H1 (cell line): ENCODE data around the gene LARP4B. TPM values are rescaled to one million over a fixed set of nuclear protein-coding genes. Genes with fewer than 3 reads are reported as not detected.

Source experiments
- CTCF ChIA-PET: fragments of 300-600 bp; sonication (Branson Sonifier 250); formaldehyde crosslinking; loops from one replicate; lab custom pipeline; 2021; ENCODE audit not compliant: partially characterized antibody; lab: Charles Lee
- POLR2A ChIA-PET: fragments of 300-600 bp; sonication (Branson Sonifier 250); formaldehyde crosslinking; loops from one replicate; lab custom pipeline; 2021; ENCODE audit warnings: inconsistent platforms; ENCODE audit not compliant: partially characterized antibody; lab: Charles Lee
- DNase-seq, 2 experiments: peaks; one replicate each; pipeline versions ENCODE4 v3.0.0 to v3.0.0-alpha.2; 2010 to 2022; ENCODE audit warnings: low spot score in 2 of 2, low read depth in 1 of 2, mixed read lengths in 1 of 2
- FAIRE-seq: peaks from 2 replicates; lab custom pipeline; 2011; peaks lifted over from hg19 to GRCh38; lab: Jason Lieb, UNC
- H2AFZ ChIP-seq: 2 replicates; pipeline ENCODE4 v1.8.1; 2012; ENCODE audit warnings: low read length, inconsistent platforms
- H2AK5ac ChIP-seq: 2 replicates; pipeline ENCODE4 v1.6.1; 2013; ENCODE audit warnings: low read depth, low read length
- H2BK120ac ChIP-seq: replicated peaks from 2 replicates; pipeline ENCODE3; 2013; ENCODE audit warnings: low read depth, low read length, inconsistent platforms
- H2BK12ac ChIP-seq: 2 replicates; pipeline ENCODE4 v1.6.1; 2013; ENCODE audit warnings: low read depth, low read length
- H2BK15ac ChIP-seq: 2 replicates; pipeline ENCODE4 v1.6.1; 2013; ENCODE audit warnings: low read length
- H2BK20ac ChIP-seq: 2 replicates; pipeline ENCODE4 v1.6.1; 2013; ENCODE audit warnings: low read length
- H2BK5ac ChIP-seq: 2 replicates; pipeline ENCODE4 v1.6.1; 2013; ENCODE audit warnings: low read depth, low read length
- H3K14ac ChIP-seq: 2 replicates; pipeline ENCODE4 v1.6.1; 2013; ENCODE audit warnings: inconsistent platforms; ENCODE audit not compliant: insufficient read length
- H3K18ac ChIP-seq: 2 replicates; pipeline ENCODE4 v1.6.1; 2013; ENCODE audit warnings: low read length; ENCODE audit errors: extremely low read depth
- H3K23ac ChIP-seq: 2 replicates; pipeline ENCODE4 v1.6.1; 2013; ENCODE audit warnings: inconsistent platforms; ENCODE audit not compliant: insufficient read length
- H3K23me2 ChIP-seq: 2 replicates; pipeline ENCODE4 v1.6.1; 2013; ENCODE audit warnings: low read depth, low read length
- H3K27ac ChIP-seq: 2 replicates; pipeline ENCODE4 v1.6.1; 2011; ENCODE audit warnings: low read depth, low read length, inconsistent platforms
- H3K27me3 ChIP-seq, 4 experiments: replicated peaks in 1 of 4; 1 replicate in 1 of 4; 2 replicates in 3 of 4; pipeline versions ENCODE4 v1.6.1 to v1.8.1; 2011 to 2013; ENCODE audit warnings: low read length in 3 of 4, mild to moderate bottlenecking in 3 of 4, inconsistent platforms in 2 of 4, mixed read lengths in 2 of 4, moderate library complexity in 1 of 4; ENCODE audit not compliant: control insufficient read depth in 3 of 4, insufficient read depth in 3 of 4; ENCODE audit errors: extremely low read depth in 1 of 4
- H3K36me3 ChIP-seq, 4 experiments: 2 replicates each; pipeline versions ENCODE4 v1.6.1 to v1.8.1; 2011 to 2013; ENCODE audit warnings: mild to moderate bottlenecking in 4 of 4, low read length in 3 of 4, moderate library complexity in 2 of 4, control low read depth in 1 of 4, inconsistent platforms in 1 of 4; ENCODE audit not compliant: insufficient read depth in 4 of 4, control insufficient read depth in 2 of 4
- H3K4ac ChIP-seq: replicated peaks from 2 replicates; pipeline ENCODE3; 2013; ENCODE audit warnings: low read length, low read depth, mixed read lengths, inconsistent platforms; ENCODE audit not compliant: insufficient read length
- H3K4me1 ChIP-seq, 4 experiments: replicated peaks in 1 of 4; 1 replicate in 1 of 4; 2 replicates in 3 of 4; pipeline versions ENCODE4 v1.6.1 to v1.8.1; 2011 to 2013; ENCODE audit warnings: low read length in 3 of 4, inconsistent platforms in 2 of 4, mixed read lengths in 1 of 4; ENCODE audit not compliant: insufficient read depth in 4 of 4, control insufficient read depth in 3 of 4
- H3K4me2 ChIP-seq, 2 experiments: 2 replicates each; pipeline versions ENCODE4 v1.6.1 to v1.8.1; 2011 to 2013; ENCODE audit warnings: low read depth in 2 of 2, low read length in 2 of 2, control low read depth in 1 of 2, inconsistent platforms in 1 of 2, mild to moderate bottlenecking in 1 of 2; ENCODE audit not compliant: insufficient read depth in 1 of 2
- H3K4me3 ChIP-seq, 4 experiments: fragments of 200-600, 300-600 bp in 1 of 4; sonication (generic), shearing (Covaris generic), sonication (Bioruptor Twin) in 1 of 4; 2 replicates each; pipeline versions ENCODE4 v1.5.1 to v1.8.1; 2011 to 2016; ENCODE audit warnings: low read length in 4 of 4, low read depth in 3 of 4, control low read depth in 2 of 4, inconsistent platforms in 2 of 4, mild to moderate bottlenecking in 2 of 4, mixed read lengths in 1 of 4, moderate library complexity in 1 of 4; ENCODE audit not compliant: insufficient read depth in 2 of 4; ENCODE audit errors: extremely low read depth in 1 of 4
- H3K56ac ChIP-seq: replicated peaks from 2 replicates; pipeline ENCODE3; 2013; ENCODE audit warnings: low read depth, mild to moderate bottlenecking, mixed read lengths, low read length, inconsistent platforms; ENCODE audit not compliant: insufficient read length
- H3K79me1 ChIP-seq: 2 replicates; pipeline ENCODE4 v1.6.1; 2013; ENCODE audit warnings: low read depth, low read length, control low read depth
- H3K79me2 ChIP-seq, 2 experiments: 2 replicates each; pipeline versions ENCODE4 v1.6.1 to v1.8.1; 2012 to 2013; ENCODE audit warnings: low read length in 2 of 2, mild to moderate bottlenecking in 2 of 2, inconsistent platforms in 1 of 2; ENCODE audit not compliant: insufficient read depth in 2 of 2, control insufficient read depth in 1 of 2
- H3K9ac ChIP-seq, 4 experiments: replicated peaks in 1 of 4; 1 replicate in 1 of 4; 2 replicates in 3 of 4; pipeline versions ENCODE4 v1.6.1 to v1.8.1; 2011 to 2013; ENCODE audit warnings: low read depth in 3 of 4, low read length in 3 of 4, control low read depth in 2 of 4, mild to moderate bottlenecking in 2 of 4, moderate library complexity in 2 of 4, inconsistent platforms in 1 of 4; ENCODE audit errors: extremely low read depth in 1 of 4
- H3K9me3 ChIP-seq, 2 experiments: 2 replicates each; pipeline versions ENCODE4 v1.6.1 to v1.8.1; 2012 to 2013; ENCODE audit warnings: mild to moderate bottlenecking in 2 of 2, moderate library complexity in 2 of 2, control low read depth in 1 of 2, inconsistent platforms in 1 of 2, low read depth in 1 of 2, low read length in 1 of 2, mixed read lengths in 1 of 2; ENCODE audit not compliant: insufficient read depth in 2 of 2
- H4K20me1 ChIP-seq, 2 experiments: replicated peaks in 1 of 2; 2 replicates each; pipeline versions ENCODE3 to v1.8.1; 2011 to 2013; ENCODE audit warnings: inconsistent platforms in 2 of 2, low read length in 2 of 2, mild to moderate bottlenecking in 1 of 2; ENCODE audit not compliant: insufficient read depth in 2 of 2, control insufficient read depth in 1 of 2
- H4K5ac ChIP-seq: 2 replicates; pipeline ENCODE4 v1.6.1; 2013; ENCODE audit warnings: low read length, low read depth, mixed read lengths, inconsistent platforms; ENCODE audit not compliant: insufficient read length
- H4K8ac ChIP-seq: 2 replicates; pipeline ENCODE4 v1.8.0; 2013; ENCODE audit warnings: mild to moderate bottlenecking, moderate library complexity, low read length, inconsistent platforms; ENCODE audit not compliant: insufficient read depth; ENCODE audit errors: extremely low read depth
- H4K91ac ChIP-seq: replicated peaks from 2 replicates; pipeline ENCODE3; 2013; ENCODE audit warnings: low read length, mixed read lengths, inconsistent platforms; ENCODE audit not compliant: insufficient read length
- RXRA ChIP-seq: IDR thresholded peaks from 2 replicates; pipeline ENCODE4 v1.6.1; 2011; ENCODE audit warnings: low read depth, mild to moderate bottlenecking, low read length, moderate library complexity; ENCODE audit not compliant: insufficient read depth
- SIN3A ChIP-seq, 2 experiments: IDR thresholded peaks in 1 of 2; conservative IDR thresholded peaks in 1 of 2; 2 replicates each; pipeline ENCODE4 v1.6.1; 2011 to 2012; ENCODE audit warnings: low read length in 2 of 2, improper control_type of control experiment in 1 of 2, low read depth in 1 of 2, mild to moderate bottlenecking in 1 of 2
- WGBS, 2 experiments: shearing (Covaris generic) in 1 of 2; methylation state at CpG; one replicate each; pipeline versions ENCODE4 v1.1.6 to v1.1.7; 2013 to 2015; ENCODE audit warnings: low lambda C conversion rate in 2 of 2, mixed read lengths in 2 of 2, inconsistent platforms in 1 of 2, low coverage in 1 of 2, missing lambda C conversion rate in 1 of 2; ENCODE audit not compliant: insufficient replicate concordance in 2 of 2, insufficient coverage in 1 of 2, insufficient read length in 1 of 2; ENCODE audit errors: extremely low coverage in 1 of 2, missing lambda C conversion rate in 1 of 2; 5-methylcytosine and 5-hydroxymethylcytosine counted together
- polyA plus RNA-seq, 7 experiments: library from polyadenylated mRNA; depleted of rRNA in 3 of 7; stranded (reverse) in 5 of 7; unstranded in 2 of 7; fragments of >200 nt in 5 of 7; fragments of 200-250 nt in 2 of 7; gene quantifications; 1 replicate in 5 of 7; 2 replicates in 1 of 7; 4 replicates in 1 of 7; pipeline versions ENCODE4 v1.2.1 to v1.2.3, GENCODE V29; 2011 to 2013; ENCODE audit warnings: missing spikeins in 2 of 7, mixed read lengths in 2 of 7
- total RNA-seq: library from RNA; stranded (reverse); fragmentation: NEBNext Ultra II Directional; extraction: Animal tissue kit (Norgen Biotek cat#: 25700); gene quantifications from 2 replicates; pipeline ENCODE4 v1.2.1, GENCODE V29; 2021

Gene LARP4B
- total and polyA plus RNA-seq, 2 of the 8 experiments (the other 6 are each of a cell fraction or from before 2014, with no cell fraction given) = 20.1 to 78.6 TPM

GRCh38 chr10:974785-975074, 43.2 kb upstream of the LARP4B start:
- POLR2A ChIA-PET = interaction anchor here (0.9 to 3.7 kb wide), 5 partner anchors 10 to 81 kb away, joined by 3 to 34 read pairs (median 3); partner anchors contain the start of genes GTPBP4 and WDR37
- Histone ChIP-seq H2BK15ac (no peak overlapping the region; the same call in 1 of the 2 replicates), H4K8ac (no peak overlapping the region), H3K4ac (no peak overlapping the region), H3K36me3 (no peaks in the 10 kb centered on the region), H2BK20ac (no peak overlapping the region), H3K18ac (no peak overlapping the region), H4K20me1 (no peaks in the 10 kb centered on the region), H4K91ac (no peak overlapping the region), H2BK12ac (no peak overlapping the region), H3K56ac (no peak overlapping the region), H2AK5ac (no peak overlapping the region), H3K79me1 (no peaks in the 10 kb centered on the region), H3K4me3 (no peak overlapping the region), H3K23me2 (no peaks in the 10 kb centered on the region), H2BK5ac (no peak overlapping the region), H3K27me3 (no peaks in the 10 kb centered on the region), H3K4me2 (no peak overlapping the region), H2AFZ (no peak overlapping the region), H3K9me3 (peaks cover 10 to 13% of the 10 kb centered on the region in 2 experiments)
- no peak for FAIRE-seq
- TF ChIP-seq RXRA = no peak
- no peak for TF ChIP-seq SIN3A (conservative IDR thresholded peaks at IDR 0.05 in 1 of 2, IDR thresholded peaks at IDR 0.05 in 1 of 2; ENCODE audit: low read depth in 1 of 2, low read length in 2 of 2)
- TF ChIP-seq, all 59 proteins: peak for 0
- H2BK120ac ChIP-seq = no peak overlapping the region
- WGBS, 2 experiments = 94% methylated on average over 5 of the region's 5 CpGs; no CpG with 5 or more reads in 1 of the 2 experiments
- H3K9ac ChIP-seq = no peak overlapping the region
- no peak for DNase-seq
- peaks cover 0 to 10% (median 3%) of the 10 kb centered on the region in 4 experiments; a peak in 4 of 7 replicates for H3K4me1 ChIP-seq
- no peak overlapping the region for H4K5ac ChIP-seq
- H3K14ac ChIP-seq = no peak overlapping the region
- CTCF ChIA-PET = interaction anchor here (1.3 to 3.6 kb wide), 2 partner anchors 11 to 13 kb away, joined by 3 to 16 read pairs; no protein-coding TSS in a partner anchor
- H3K23ac ChIP-seq = no peak overlapping the region
- no peak overlapping the region for H3K27ac ChIP-seq
- H3K79me2 ChIP-seq = no peaks in the 10 kb centered on the region
